GM13976 (cell line): ENCODE results near the gene LRRC4C.

Experiments used
- DNase-seq: peaks from one replicate; pipeline ENCODE4 v3.0.0; 2012; ENCODE audit warnings: low spot score
- in situ Hi-C: fragments of 300-500 bp; cut with MboI; formaldehyde crosslinking; loops from one replicate; pipeline ENCODE4 v1.12.0; 2022; ENCODE audit warnings: low sequenced_read_pairs, mixed read lengths, inconsistent platforms; ENCODE audit not compliant: unreplicated experiment
- TF ChIP-seq, protein P1 (sequence below): IDR thresholded peaks from 2 replicates; pipeline ENCODE4 v1.5.1; 2012; ENCODE audit warnings: borderline replicate concordance, mild to moderate bottlenecking; ENCODE audit not compliant: insufficient read depth; ENCODE audit errors: extremely low read depth, missing control alignments, control extremely low read depth

The LRRC4C gene

DNA sequence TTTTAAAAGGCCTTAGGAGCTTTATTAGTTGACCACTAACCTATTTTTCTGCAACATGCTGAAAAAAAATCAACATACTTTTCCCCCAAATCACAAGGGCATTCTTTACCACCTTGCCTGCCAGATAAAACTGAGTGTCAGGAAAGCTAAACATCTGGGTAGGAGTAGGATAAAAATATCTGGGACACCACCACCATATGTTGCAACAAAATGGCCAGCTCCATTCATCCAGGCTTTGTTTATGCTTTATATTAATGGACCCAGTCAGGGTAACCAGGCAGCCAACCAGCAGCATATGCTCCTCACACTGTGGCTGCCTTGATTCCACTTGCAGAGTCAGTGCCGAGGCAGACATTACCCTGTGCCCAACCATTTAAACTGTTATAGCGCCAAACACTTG is 1024.5 kb downstream of the LRRC4C start:
- in situ Hi-C loops: no loop called here
- DNase-seq: no peak
- TF ChIP-seq, protein P1, sequence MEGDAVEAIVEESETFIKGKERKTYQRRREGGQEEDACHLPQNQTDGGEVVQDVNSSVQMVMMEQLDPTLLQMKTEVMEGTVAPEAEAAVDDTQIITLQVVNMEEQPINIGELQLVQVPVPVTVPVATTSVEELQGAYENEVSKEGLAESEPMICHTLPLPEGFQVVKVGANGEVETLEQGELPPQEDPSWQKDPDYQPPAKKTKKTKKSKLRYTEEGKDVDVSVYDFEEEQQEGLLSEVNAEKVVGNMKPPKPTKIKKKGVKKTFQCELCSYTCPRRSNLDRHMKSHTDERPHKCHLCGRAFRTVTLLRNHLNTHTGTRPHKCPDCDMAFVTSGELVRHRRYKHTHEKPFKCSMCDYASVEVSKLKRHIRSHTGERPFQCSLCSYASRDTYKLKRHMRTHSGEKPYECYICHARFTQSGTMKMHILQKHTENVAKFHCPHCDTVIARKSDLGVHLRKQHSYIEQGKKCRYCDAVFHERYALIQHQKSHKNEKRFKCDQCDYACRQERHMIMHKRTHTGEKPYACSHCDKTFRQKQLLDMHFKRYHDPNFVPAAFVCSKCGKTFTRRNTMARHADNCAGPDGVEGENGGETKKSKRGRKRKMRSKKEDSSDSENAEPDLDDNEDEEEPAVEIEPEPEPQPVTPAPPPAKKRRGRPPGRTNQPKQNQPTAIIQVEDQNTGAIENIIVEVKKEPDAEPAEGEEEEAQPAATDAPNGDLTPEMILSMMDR: no peak

GRCh38 chr11:40432358-40432757 is 1027.1 kb downstream of the LRRC4C start:
- DNase-seq: no peak
- in situ Hi-C loops: no loop called here
- TF ChIP-seq, protein P1: no peak

- DNase-seq: no peak
- TF ChIP-seq, protein P1: no peak
- in situ Hi-C loops: no loop called here
Measured at GRCh38 chr11:40425168-40425567, 1034.3 kb downstream of the LRRC4C start.

- in situ Hi-C loops: no loop called here
- no peak for DNase-seq
- TF ChIP-seq, protein P1: no peak
Measured at GRCh38 chr11:40421208-40421981, 1038.1 kb downstream of the LRRC4C start.

GRCh38 chr11:40417627-40418026 is 1041.8 kb downstream of the LRRC4C start:
- TF ChIP-seq, protein P1: no peak
- in situ Hi-C loops: no loop called here

DNA sequence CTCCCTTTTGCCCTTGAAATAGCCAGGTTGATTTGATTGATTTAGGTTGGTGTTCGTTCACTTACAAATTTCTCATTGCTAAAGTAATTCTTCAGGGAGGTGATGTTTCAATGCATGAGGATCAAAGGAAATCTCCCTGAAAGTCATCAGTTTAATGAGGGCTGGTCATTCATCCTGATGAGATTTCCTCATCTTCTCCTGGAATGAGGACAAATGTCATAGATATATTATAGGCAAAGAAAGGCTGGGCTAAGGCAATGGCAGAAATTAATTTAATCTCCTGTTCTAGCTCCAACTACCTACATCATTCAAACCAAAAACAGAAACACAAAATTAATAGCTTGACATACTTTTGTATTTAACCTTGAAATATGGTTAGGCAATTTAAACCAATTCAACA is 1052.1 kb downstream of the LRRC4C start:
- in situ Hi-C loops: no loop called here
- DNase-seq: no peak
- TF ChIP-seq, protein P1: no peak

More at GRCh38 chr11:40417627-40418026, 1041.8 kb downstream of the LRRC4C start:
- DNase-seq: no peak
